NCI-H1930 (cell line): ENCODE data around the gene MBOAT2.
"Not testable (repeated sequence)": the region's sequence is repeated elsewhere in the genome, so short reads cannot be mapped to it uniquely, and the experiment has no call there.

Source experiments
- DNase-seq, 2 experiments: peaks; one replicate each; lab custom pipeline; 2025; lab: John Stamatoyannopoulos, UW

Gene MBOAT2

GRCh38 chr2:8993196-8993901 lies 10.1 kb downstream of the MBOAT2 start:
- no peak for DNase-seq

GRCh38 chr2:8992643-8993042 lies 10.8 kb downstream of the MBOAT2 start:
- no peak for DNase-seq

GRCh38 chr2:8989536-8990079 lies 13.9 kb downstream of the MBOAT2 start:
- no peak for DNase-seq

GRCh38 chr2:8987410-8987809 lies 16.1 kb downstream of the MBOAT2 start:
- no peak for DNase-seq

GRCh38 chr2:8986327-8986976 lies 17.0 kb downstream of the MBOAT2 start:
- DNase-seq = no peak

- DNase-seq = no peak
These were observed 17.7 kb downstream of the MBOAT2 start for GRCh38 chr2:8985561-8986326.

- no peak for DNase-seq
These were observed 18.6 kb downstream of the MBOAT2 start for GRCh38 chr2:8984855-8985254.

- DNase-seq = no peak
These were observed 19.3 kb downstream of the MBOAT2 start for GRCh38 chr2:8984157-8984556.

- DNase-seq = no peak
These were observed 19.9 kb downstream of the MBOAT2 start for GRCh38 chr2:8983571-8983970.

GRCh38 chr2:8981876-8982275 lies 21.6 kb downstream of the MBOAT2 start:
- no peak for DNase-seq

GRCh38 chr2:8980096-8980495 lies 23.4 kb downstream of the MBOAT2 start:
- DNase-seq = no peak

- no peak for DNase-seq
These were observed 25.7 kb downstream of the MBOAT2 start for GRCh38 chr2:8977758-8978157.

- no peak for DNase-seq
These were observed 26.8 kb downstream of the MBOAT2 start for GRCh38 chr2:8976442-8977259.

GRCh38 chr2:8974016-8974415 lies 29.5 kb downstream of the MBOAT2 start:
- no peak for DNase-seq

GRCh38 chr2:8973017-8973416 lies 30.5 kb downstream of the MBOAT2 start:
- DNase-seq = not testable (repeated sequence)

GRCh38 chr2:8972535-8972934 lies 30.9 kb downstream of the MBOAT2 start:
- not testable (repeated sequence) for DNase-seq

- not testable (repeated sequence) for DNase-seq
These were observed 34.1 kb downstream of the MBOAT2 start for GRCh38 chr2:8969348-8969747.

GRCh38 chr2:8966123-8966908 lies 37.2 kb downstream of the MBOAT2 start:
- no peak for DNase-seq

- no peak for DNase-seq
These were observed 38.1 kb downstream of the MBOAT2 start for GRCh38 chr2:8965216-8965969.

GRCh38 chr2:8962890-8963289 lies 40.6 kb downstream of the MBOAT2 start:
- no peak for DNase-seq
